T47D (cell line): ENCODE results near the gene LHFPL2.
A peak's percentile ranks its signal among the peaks of the same experiment; 100 is the strongest.

Source experiments
- DNase-seq, 2 experiments: peaks; one replicate each; pipeline versions ENCODE4 v3.0.0 to v3.0.0-alpha.2; 2011 to 2012; ENCODE audit warnings: low read depth in 1 of 2, low spot score in 1 of 2
- JUND ChIP-seq: IDR thresholded peaks from 2 replicates; pipeline ENCODE4 v1.6.1; 2012; ENCODE audit warnings: low read depth
- in situ Hi-C: cut with HindIII; loops from 2 replicates; pipeline ENCODE4 v1.10.0; 2016; ENCODE audit warnings: low sequenced_read_pairs, low pct_unique_long_range_greater_than_20kb

The LHFPL2 gene

GRCh38 chr5:78589923-78590322, 58.6 kb downstream of the LHFPL2 start:
- in situ Hi-C loops: no loop called here
- no peak for DNase-seq

GRCh38 chr5:78588507-78588906, 60.1 kb downstream of the LHFPL2 start:
- in situ Hi-C loops: no loop called here
- no peak for TF ChIP-seq JUND

More at GRCh38 chr5:78589923-78590322, 58.6 kb downstream of the LHFPL2 start:
- no peak for TF ChIP-seq JUND

GRCh38 chr5:78587775-78588291, 60.7 kb downstream of the LHFPL2 start:
- no peak for TF ChIP-seq JUND
- no peak for DNase-seq
- in situ Hi-C loops: no loop called here

More at GRCh38 chr5:78588507-78588906, 60.1 kb downstream of the LHFPL2 start:
- DNase-seq: no peak

GRCh38 chr5:78587081-78587774, 61.3 kb downstream of the LHFPL2 start:
- TF ChIP-seq JUND: no peak

GRCh38 chr5:78586251-78586650, 62.3 kb downstream of the LHFPL2 start:
- TF ChIP-seq JUND: no peak
- in situ Hi-C loops: no loop called here
- DNase-seq: no peak

More at GRCh38 chr5:78587081-78587774, 61.3 kb downstream of the LHFPL2 start:
- DNase-seq: no peak
- in situ Hi-C loops: no loop called here

- in situ Hi-C loops: no loop called here
- TF ChIP-seq JUND: no peak
- no peak for DNase-seq
These were observed 70.6 kb downstream of the LHFPL2 start for GRCh38 chr5:78578015-78578414.

- in situ Hi-C loops: no loop called here
- DNase-seq: no peak
- TF ChIP-seq JUND: no peak
These were observed 71.3 kb downstream of the LHFPL2 start for GRCh38 chr5:78577071-78577807.

GRCh38 chr5:78576376-78576775, 72.2 kb downstream of the LHFPL2 start:
- peak; percentile 13 to 66 for DNase-seq
- TF ChIP-seq JUND: no peak
- in situ Hi-C loops: no loop called here

- DNase-seq: no peak
These were observed 73.8 kb downstream of the LHFPL2 start for GRCh38 chr5:78574731-78575161.

GRCh38 chr5:78574131-78574673, 74.4 kb downstream of the LHFPL2 start:
- DNase-seq: no peak
- TF ChIP-seq JUND: no peak
- in situ Hi-C loops: no loop called here

More at GRCh38 chr5:78574731-78575161, 73.8 kb downstream of the LHFPL2 start:
- in situ Hi-C loops: no loop called here
- no peak for TF ChIP-seq JUND

GRCh38 chr5:78573318-78573717, 75.3 kb downstream of the LHFPL2 start:
- no peak for TF ChIP-seq JUND
- DNase-seq: no peak
- in situ Hi-C loops: no loop called here

- DNase-seq: no peak
- in situ Hi-C loops: no loop called here
- TF ChIP-seq JUND: no peak
These were observed 77.9 kb downstream of the LHFPL2 start for GRCh38 chr5:78570646-78571045.

- in situ Hi-C loops: no loop called here
- DNase-seq: peak in 1 of 2 experiments; percentile 69
- TF ChIP-seq JUND: no peak
These were observed 79.1 kb downstream of the LHFPL2 start for GRCh38 chr5:78569441-78569840.
